ENCODE measurements around the gene TGFBR2. TPM values are rescaled to one million over a fixed set of nuclear protein-coding genes. Genes with fewer than 3 reads are reported as not detected.

The TGFBR2 gene
- total and polyA plus RNA-seq, 2 experiments from 2014 or later, result 4.7 to 13.0 TPM

GRCh38 chr3:30682434-30683155, 76.2 kb downstream of the TGFBR2 start:
- no peak overlapping the region for H3K4me3 Mint-ChIP-seq
- TF ChIP-seq JUNB (IDR thresholded peaks at IDR 0.05; ENCODE audit: unreplicated experiment) (no peak), ETS1 (IDR thresholded peaks at IDR 0.05) (no peak), CTCF (conservative IDR thresholded peaks at IDR 0.05; ENCODE audit: low read depth in 2 of 2) (no peak), REST (IDR thresholded peaks at IDR 0.05; ENCODE audit: unreplicated experiment) (no peak)
- H3K36me3 Mint-ChIP-seq (ENCODE audit: low read depth), result peaks cover 17% of the 10 kb centered on the region; the same call in 2 of the 3 replicates
- H3K9me3 Mint-ChIP-seq, result no peaks in the 10 kb centered on the region
- H3K9me2 ChIP-seq (ENCODE audit: insufficient read depth), result 0 out of 2 replicates have a peak, but pooled peaks cover 5% of the 10 kb centered on the region
- H3F3A ChIP-seq (replicated peaks; ENCODE audit: low read depth), result no peaks in the 10 kb centered on the region
- H3K27me3 ChIP-seq (ENCODE audit: insufficient read depth), result no peaks in the 10 kb centered on the region
- H3K27ac ChIP-seq (ENCODE audit: low read depth), result no peak overlapping the region
- DNase-seq (ENCODE audit: low spot score), result no peak
- H3K79me2 ChIP-seq (replicated peaks; ENCODE audit: insufficient read depth), result 0 out of 2 replicates have a peak, but pooled peaks cover 14% of the 10 kb centered on the region
- no peak overlapping the region for H2AFZ ChIP-seq
- H3K36me3 ChIP-seq (ENCODE audit: insufficient read depth), result peaks cover 3% of the 10 kb centered on the region
- H3K4me1 ChIP-seq (ENCODE audit: insufficient read depth), result peaks cover 12% of the 10 kb centered on the region
- peaks cover 2% of the 10 kb centered on the region for H3K27me3 Mint-ChIP-seq (ENCODE audit: insufficient read depth, low read depth, poor library complexity)
- no peak overlapping the region for H3K4me2 ChIP-seq
- no peak overlapping the region for H3K27ac Mint-ChIP-seq
- H3K4me1 Mint-ChIP-seq, result peaks cover 28% of the 10 kb centered on the region
- H3K4me3 ChIP-seq, result no peak overlapping the region
- no peaks in the 10 kb centered on the region for H4K20me1 ChIP-seq (replicated peaks; ENCODE audit: insufficient read depth)
- ATAC-seq, result no peak

- no peak for DNase-seq (ENCODE audit: low spot score)
- TF ChIP-seq NANOG (IDR thresholded peaks at IDR 0.05; ENCODE audit: borderline replicate concordance) (no peak), ZNF114 (CRISPR knock-in tag; IDR thresholded peaks at IDR 0.05) (no peak), ZNF331 (CRISPR knock-in tag; IDR thresholded peaks at IDR 0.05; ENCODE audit: low read depth) (no peak), EZH2 (IDR thresholded peaks at IDR 0.05; ENCODE audit: low read depth, unreplicated experiment) (no peak), CTCF (conservative IDR thresholded peaks at IDR 0.05; ENCODE audit: low read depth in 2 of 2) (no peak), STAT1 (IDR thresholded peaks at IDR 0.05; ENCODE audit: unreplicated experiment) (no peak), REST (IDR thresholded peaks at IDR 0.05; ENCODE audit: unreplicated experiment) (no peak), JUNB (IDR thresholded peaks at IDR 0.05; ENCODE audit: unreplicated experiment) (no peak), EZH2phosphoT487 (IDR thresholded peaks at IDR 0.05; ENCODE audit: unreplicated experiment) (no peak)
Measured at GRCh38 chr3:30683769-30684168, 77.4 kb downstream of the TGFBR2 start.

More at GRCh38 chr3:30683769-30684168, 77.4 kb downstream of the TGFBR2 start:
- ATAC-seq, result no peak
- Histone ChIP-seq H3K79me2 (replicated peaks; ENCODE audit: insufficient read depth) (0 out of 2 replicates have a peak, but pooled peaks cover 14% of the 10 kb centered on the region), H3K27ac (ENCODE audit: low read depth) (no peak overlapping the region), H4K20me1 (replicated peaks; ENCODE audit: insufficient read depth) (no peaks in the 10 kb centered on the region), H3K36me3 (ENCODE audit: insufficient read depth) (no peaks in the 10 kb centered on the region; the same call in 1 of the 2 replicates), H3K4me3 (no peak overlapping the region), H3K27me3 (ENCODE audit: insufficient read depth) (no peaks in the 10 kb centered on the region), H3K4me2 (no peak overlapping the region), H3F3A (replicated peaks; ENCODE audit: low read depth) (no peaks in the 10 kb centered on the region), H3K9me2 (ENCODE audit: insufficient read depth) (0 out of 2 replicates have a peak, but pooled peaks cover 5% of the 10 kb centered on the region), H2AFZ (no peak overlapping the region), H3K4me1 (ENCODE audit: insufficient read depth) (peaks cover 12% of the 10 kb centered on the region)
- Mint-ChIP-seq H3K4me3 (no peak overlapping the region), H3K36me3 (ENCODE audit: low read depth) (peaks cover 22% of the 10 kb centered on the region), H3K4me1 (peaks cover 35% of the 10 kb centered on the region), H3K9me3 (no peaks in the 10 kb centered on the region), H3K27ac (no peak overlapping the region), H3K27me3 (ENCODE audit: insufficient read depth, low read depth, poor library complexity) (peaks cover 3% of the 10 kb centered on the region)

Measured in GM23338 (cell line).